WTC11 (cell line): ENCODE data around the gene KCNT1. TPM values are rescaled to one million over a fixed set of nuclear protein-coding genes. Genes with fewer than 3 reads are reported as not detected.
A peak's percentile ranks its signal among the peaks of the same experiment; 100 is the strongest.

Experiments
- ATAC-seq: fragments of 200-7000 bp; cut with Tn5 transposase; 2 replicates; pipeline ENCODE4 v1.10.0; 2021; ENCODE audit warnings: mild to moderate bottlenecking, moderate library complexity
- CTCF ChIA-PET: fragments of 300-600 bp; sonication (Branson Sonifier 250); formaldehyde crosslinking; loops from one replicate; lab custom pipeline; 2021; ENCODE audit warnings: antibody characterized with exemption; lab: Charles Lee
- POLR2A ChIA-PET: fragments of 350-600 bp; sonication (Branson Sonifier 250); formaldehyde crosslinking; loops from one replicate; lab custom pipeline; 2021; ENCODE audit warnings: antibody characterized with exemption; lab: Charles Lee
- DNase-seq: peaks from one replicate; pipeline ENCODE4 v3.0.0; 2021; ENCODE audit warnings: low spot score
- H3K27ac Mint-ChIP-seq: 2 replicates; pipeline ENCODE4 v1.8.0; 2021; ENCODE audit warnings: mixed read lengths
- H3K27me3 Mint-ChIP-seq: 2 replicates; pipeline ENCODE4 v1.8.0; 2021; ENCODE audit warnings: low read depth, mild to moderate bottlenecking, moderate library complexity, mixed read lengths
- H3K36me3 Mint-ChIP-seq: 2 replicates; pipeline ENCODE4 v1.8.0; 2021; ENCODE audit warnings: mixed read lengths
- H3K4me1 Mint-ChIP-seq: 2 replicates; pipeline ENCODE4 v1.8.0; 2022; ENCODE audit warnings: mixed read lengths
- H3K4me3 Mint-ChIP-seq: 2 replicates; pipeline ENCODE4 v1.8.0; 2021; ENCODE audit warnings: mild to moderate bottlenecking, moderate library complexity, mixed read lengths
- H3K9me3 Mint-ChIP-seq: 2 replicates; pipeline ENCODE4 v1.8.0; 2021; ENCODE audit warnings: mixed read lengths
- AR ChIP-seq: fragments of 250-450 bp; sonication (Bioruptor Pico); IDR thresholded peaks from 2 replicates; pipeline ENCODE4 v1.9.0; 2021; ENCODE audit warnings: mild to moderate bottlenecking
- CTCF ChIP-seq: fragments of 200-600 bp; IDR thresholded peaks from 2 replicates; pipeline ENCODE4 v1.8.0; 2022; ENCODE audit warnings: antibody characterized with exemption
- ELF4 ChIP-seq: sonication (generic); formaldehyde crosslinking; IDR thresholded peaks from 2 replicates; pipeline ENCODE4 v1.8.1; 2022; ENCODE audit warnings: low read depth, mild to moderate bottlenecking, moderate library complexity, missing genetic modification reagents
- ETV6 ChIP-seq: sonication (generic); formaldehyde crosslinking; IDR thresholded peaks from 2 replicates; pipeline ENCODE4 v1.8.1; 2022; ENCODE audit warnings: mild to moderate bottlenecking, missing genetic modification reagents
- IRF2 ChIP-seq: sonication (generic); formaldehyde crosslinking; IDR thresholded peaks from 2 replicates; pipeline ENCODE4 v1.8.0; 2022; ENCODE audit warnings: low read depth, missing genetic modification reagents, borderline replicate concordance
- JAZF1 ChIP-seq: fragments of 250-450 bp; sonication (Bioruptor Pico); IDR thresholded peaks from 2 replicates; pipeline ENCODE4 v1.9.0; 2021; ENCODE audit warnings: moderate library complexity, mild to moderate bottlenecking, inconsistent platforms
- MYBL2 ChIP-seq: sonication (generic); formaldehyde crosslinking; IDR thresholded peaks from 2 replicates; pipeline ENCODE4 v1.8.1; 2023; ENCODE audit warnings: mild to moderate bottlenecking, moderate library complexity, missing genetic modification reagents
- OVOL2 ChIP-seq: fragments of 250-450 bp; sonication (Bioruptor Pico); IDR thresholded peaks from 2 replicates; pipeline ENCODE4 v1.9.0; 2021; ENCODE audit warnings: mild to moderate bottlenecking, borderline replicate concordance
- SP1 ChIP-seq: sonication (generic); formaldehyde crosslinking; conservative IDR thresholded peaks from 2 replicates; pipeline ENCODE4 v1.8.1; 2022; ENCODE audit warnings: missing genetic modification reagents
- STAT6 ChIP-seq: sonication (generic); formaldehyde crosslinking; conservative IDR thresholded peaks from 2 replicates; pipeline ENCODE4 v1.8.1; 2023; ENCODE audit warnings: mild to moderate bottlenecking, low read depth, missing genetic modification reagents, moderate library complexity
- USF1 ChIP-seq: sonication (generic); formaldehyde crosslinking; IDR thresholded peaks from 2 replicates; pipeline ENCODE4 v1.8.0; 2022; ENCODE audit warnings: mild to moderate bottlenecking, missing genetic modification reagents
- ZNF121 ChIP-seq: sonication (generic); formaldehyde crosslinking; IDR thresholded peaks from 2 replicates; pipeline ENCODE4 v1.8.0; 2023; ENCODE audit warnings: missing genetic modification reagents
- ZNF263 ChIP-seq: sonication (generic); formaldehyde crosslinking; IDR thresholded peaks from 2 replicates; pipeline ENCODE4 v1.8.1; 2022; ENCODE audit warnings: low read depth, mild to moderate bottlenecking, moderate library complexity, missing genetic modification reagents
- ZNF512 ChIP-seq: sonication (generic); formaldehyde crosslinking; IDR thresholded peaks from 2 replicates; pipeline ENCODE4 v1.8.1; 2022; ENCODE audit warnings: missing genetic modification reagents, borderline replicate concordance
- total RNA-seq: library from RNA; stranded (reverse); gene quantifications from 3 replicates; pipeline ENCODE4 v1.2.3, GENCODE V29; 2021

Gene KCNT1
- total RNA-seq, 1 experiment from 2014 or later: 0.13 TPM

- TF ChIP-seq STAT6 (CRISPR knock-in tag) (no peak), JAZF1 (no peak), CTCF (no peak)
Observed at GRCh38 chr9:135798263-135798585, 96.2 kb downstream of the KCNT1 start (continued).

GRCh38 chr9:135799261-135799660 is 97.3 kb downstream of the KCNT1 start:
- CTCF ChIA-PET: interaction anchor here (0.9 to 3.7 kb wide), 4 partner anchors 11 to 340 kb away, joined by 3 to 27 read pairs (median 4); no protein-coding TSS in a partner anchor
- no peak overlapping the region for H3K4me3 Mint-ChIP-seq
- peaks cover 6% of the 10 kb centered on the region for H3K9me3 Mint-ChIP-seq

GRCh38 chr9:135801070-135801469 is 99.1 kb downstream of the KCNT1 start:
- H3K36me3 Mint-ChIP-seq: no peaks in the 10 kb centered on the region
- CTCF ChIA-PET: interaction anchor here (1.4 kb wide), 1 partner anchor 338 kb away, joined by 6 read pairs; no protein-coding TSS in a partner anchor
- POLR2A ChIA-PET: no interaction called here
- DNase-seq (no peak), ATAC-seq (no peak)
- no peak for TF ChIP-seq ELF4 (CRISPR knock-in tag)
- no peak overlapping the region for H3K27ac Mint-ChIP-seq
- no peaks in the 10 kb centered on the region for H3K27me3 Mint-ChIP-seq
- H3K4me1 Mint-ChIP-seq: peaks cover 4% of the 10 kb centered on the region; the same call in 1 of the 2 replicates
- H3K9me3 Mint-ChIP-seq: peaks cover 6% of the 10 kb centered on the region
- no peak overlapping the region for H3K4me3 Mint-ChIP-seq

More at GRCh38 chr9:135799261-135799660, 97.3 kb downstream of the KCNT1 start:
- no peak for DNase-seq
- Mint-ChIP-seq H3K27ac (no peak overlapping the region), H3K4me1 (peaks cover 4% of the 10 kb centered on the region; the same call in 1 of the 2 replicates), H3K27me3 (no peaks in the 10 kb centered on the region), H3K36me3 (no peaks in the 10 kb centered on the region)
- no peak for ATAC-seq
- POLR2A ChIA-PET: no interaction called here
- TF ChIP-seq USF1 (CRISPR knock-in tag) (no peak), MYBL2 (CRISPR knock-in tag) (no peak), IRF2 (no peak), ETV6 (CRISPR knock-in tag) (no peak), JAZF1 (no peak), ZNF121 (CRISPR knock-in tag) (no peak), OVOL2 (CRISPR knock-in tag) (no peak), SP1 (CRISPR knock-in tag) (no peak), AR (no peak)

- Mint-ChIP-seq H3K4me1 (peaks cover 4% of the 10 kb centered on the region; the same call in 1 of the 2 replicates), H3K4me3 (no peak overlapping the region), H3K9me3 (peaks cover 6% of the 10 kb centered on the region), H3K27me3 (no peaks in the 10 kb centered on the region), H3K36me3 (no peaks in the 10 kb centered on the region), H3K27ac (peak overlapping the region; percentile 60; the same call in 1 of the 2 replicates)
- ChIA-PET POLR2A (no interaction called here), CTCF (no interaction called here)
- ATAC-seq (no peak), DNase-seq (peak; percentile 17)
- TF ChIP-seq ZNF512 (CRISPR knock-in tag) (no peak), SP1 (CRISPR knock-in tag) (no peak), ZNF263 (peak; percentile 26; the same call in 1 of the 2 replicates)
Observed at GRCh38 chr9:135802876-135803419, 101.0 kb downstream of the KCNT1 start.
